H1 (cell line): Measurements from ENCODE around the gene ZNF318. TPM values are rescaled to one million over a fixed set of nuclear protein-coding genes. Genes with fewer than 3 reads are reported as not detected.

Source experiments
- CTCF ChIA-PET: fragments of 300-600 bp; sonication (Branson Sonifier 250); formaldehyde crosslinking; loops from one replicate; lab custom pipeline; 2021; ENCODE audit not compliant: partially characterized antibody; lab: Charles Lee
- POLR2A ChIA-PET: fragments of 300-600 bp; sonication (Branson Sonifier 250); formaldehyde crosslinking; loops from one replicate; lab custom pipeline; 2021; ENCODE audit warnings: inconsistent platforms; ENCODE audit not compliant: partially characterized antibody; lab: Charles Lee
- DNase-seq, 2 experiments: peaks; one replicate each; pipeline versions ENCODE4 v3.0.0 to v3.0.0-alpha.2; 2010 to 2022; ENCODE audit warnings: low spot score in 2 of 2, low read depth in 1 of 2, mixed read lengths in 1 of 2
- FAIRE-seq: peaks from 2 replicates; lab custom pipeline; 2011; peaks lifted over from hg19 to GRCh38; lab: Jason Lieb, UNC
- H2AFZ ChIP-seq: 2 replicates; pipeline ENCODE4 v1.8.1; 2012; ENCODE audit warnings: low read length, inconsistent platforms
- H2AK5ac ChIP-seq: 2 replicates; pipeline ENCODE4 v1.6.1; 2013; ENCODE audit warnings: low read depth, low read length
- H2BK120ac ChIP-seq: replicated peaks from 2 replicates; pipeline ENCODE3; 2013; ENCODE audit warnings: low read depth, low read length, inconsistent platforms
- H2BK12ac ChIP-seq: 2 replicates; pipeline ENCODE4 v1.6.1; 2013; ENCODE audit warnings: low read depth, low read length
- H2BK15ac ChIP-seq: 2 replicates; pipeline ENCODE4 v1.6.1; 2013; ENCODE audit warnings: low read length
- H2BK20ac ChIP-seq: 2 replicates; pipeline ENCODE4 v1.6.1; 2013; ENCODE audit warnings: low read length
- H2BK5ac ChIP-seq: 2 replicates; pipeline ENCODE4 v1.6.1; 2013; ENCODE audit warnings: low read depth, low read length
- H3K14ac ChIP-seq: 2 replicates; pipeline ENCODE4 v1.6.1; 2013; ENCODE audit warnings: inconsistent platforms; ENCODE audit not compliant: insufficient read length
- H3K18ac ChIP-seq: 2 replicates; pipeline ENCODE4 v1.6.1; 2013; ENCODE audit warnings: low read length; ENCODE audit errors: extremely low read depth
- H3K23ac ChIP-seq: 2 replicates; pipeline ENCODE4 v1.6.1; 2013; ENCODE audit warnings: inconsistent platforms; ENCODE audit not compliant: insufficient read length
- H3K23me2 ChIP-seq: 2 replicates; pipeline ENCODE4 v1.6.1; 2013; ENCODE audit warnings: low read depth, low read length
- H3K27ac ChIP-seq: 2 replicates; pipeline ENCODE4 v1.6.1; 2011; ENCODE audit warnings: low read depth, low read length, inconsistent platforms
- H3K27me3 ChIP-seq, 4 experiments: replicated peaks in 1 of 4; 1 replicate in 1 of 4; 2 replicates in 3 of 4; pipeline versions ENCODE4 v1.6.1 to v1.8.1; 2011 to 2013; ENCODE audit warnings: low read length in 3 of 4, mild to moderate bottlenecking in 3 of 4, inconsistent platforms in 2 of 4, mixed read lengths in 2 of 4, moderate library complexity in 1 of 4; ENCODE audit not compliant: control insufficient read depth in 3 of 4, insufficient read depth in 3 of 4; ENCODE audit errors: extremely low read depth in 1 of 4
- H3K36me3 ChIP-seq, 4 experiments: 2 replicates each; pipeline versions ENCODE4 v1.6.1 to v1.8.1; 2011 to 2013; ENCODE audit warnings: mild to moderate bottlenecking in 4 of 4, low read length in 3 of 4, moderate library complexity in 2 of 4, control low read depth in 1 of 4, inconsistent platforms in 1 of 4; ENCODE audit not compliant: insufficient read depth in 4 of 4, control insufficient read depth in 2 of 4
- H3K4ac ChIP-seq: replicated peaks from 2 replicates; pipeline ENCODE3; 2013; ENCODE audit warnings: low read length, low read depth, mixed read lengths, inconsistent platforms; ENCODE audit not compliant: insufficient read length
- H3K4me1 ChIP-seq, 4 experiments: replicated peaks in 1 of 4; 1 replicate in 1 of 4; 2 replicates in 3 of 4; pipeline versions ENCODE4 v1.6.1 to v1.8.1; 2011 to 2013; ENCODE audit warnings: low read length in 3 of 4, inconsistent platforms in 2 of 4, mixed read lengths in 1 of 4; ENCODE audit not compliant: insufficient read depth in 4 of 4, control insufficient read depth in 3 of 4
- H3K4me2 ChIP-seq, 2 experiments: 2 replicates each; pipeline versions ENCODE4 v1.6.1 to v1.8.1; 2011 to 2013; ENCODE audit warnings: low read depth in 2 of 2, low read length in 2 of 2, control low read depth in 1 of 2, inconsistent platforms in 1 of 2, mild to moderate bottlenecking in 1 of 2; ENCODE audit not compliant: insufficient read depth in 1 of 2
- H3K4me3 ChIP-seq, 4 experiments: fragments of 200-600, 300-600 bp in 1 of 4; sonication (generic), shearing (Covaris generic), sonication (Bioruptor Twin) in 1 of 4; 2 replicates each; pipeline versions ENCODE4 v1.5.1 to v1.8.1; 2011 to 2016; ENCODE audit warnings: low read length in 4 of 4, low read depth in 3 of 4, control low read depth in 2 of 4, inconsistent platforms in 2 of 4, mild to moderate bottlenecking in 2 of 4, mixed read lengths in 1 of 4, moderate library complexity in 1 of 4; ENCODE audit not compliant: insufficient read depth in 2 of 4; ENCODE audit errors: extremely low read depth in 1 of 4
- H3K56ac ChIP-seq: replicated peaks from 2 replicates; pipeline ENCODE3; 2013; ENCODE audit warnings: low read depth, mild to moderate bottlenecking, mixed read lengths, low read length, inconsistent platforms; ENCODE audit not compliant: insufficient read length
- H3K79me1 ChIP-seq: 2 replicates; pipeline ENCODE4 v1.6.1; 2013; ENCODE audit warnings: low read depth, low read length, control low read depth
- H3K79me2 ChIP-seq, 2 experiments: 2 replicates each; pipeline versions ENCODE4 v1.6.1 to v1.8.1; 2012 to 2013; ENCODE audit warnings: low read length in 2 of 2, mild to moderate bottlenecking in 2 of 2, inconsistent platforms in 1 of 2; ENCODE audit not compliant: insufficient read depth in 2 of 2, control insufficient read depth in 1 of 2
- H3K9ac ChIP-seq, 4 experiments: replicated peaks in 1 of 4; 1 replicate in 1 of 4; 2 replicates in 3 of 4; pipeline versions ENCODE4 v1.6.1 to v1.8.1; 2011 to 2013; ENCODE audit warnings: low read depth in 3 of 4, low read length in 3 of 4, control low read depth in 2 of 4, mild to moderate bottlenecking in 2 of 4, moderate library complexity in 2 of 4, inconsistent platforms in 1 of 4; ENCODE audit errors: extremely low read depth in 1 of 4
- H3K9me3 ChIP-seq, 2 experiments: 2 replicates each; pipeline versions ENCODE4 v1.6.1 to v1.8.1; 2012 to 2013; ENCODE audit warnings: mild to moderate bottlenecking in 2 of 2, moderate library complexity in 2 of 2, control low read depth in 1 of 2, inconsistent platforms in 1 of 2, low read depth in 1 of 2, low read length in 1 of 2, mixed read lengths in 1 of 2; ENCODE audit not compliant: insufficient read depth in 2 of 2
- H4K20me1 ChIP-seq, 2 experiments: replicated peaks in 1 of 2; 2 replicates each; pipeline versions ENCODE3 to v1.8.1; 2011 to 2013; ENCODE audit warnings: inconsistent platforms in 2 of 2, low read length in 2 of 2, mild to moderate bottlenecking in 1 of 2; ENCODE audit not compliant: insufficient read depth in 2 of 2, control insufficient read depth in 1 of 2
- H4K5ac ChIP-seq: 2 replicates; pipeline ENCODE4 v1.6.1; 2013; ENCODE audit warnings: low read length, low read depth, mixed read lengths, inconsistent platforms; ENCODE audit not compliant: insufficient read length
- H4K8ac ChIP-seq: 2 replicates; pipeline ENCODE4 v1.8.0; 2013; ENCODE audit warnings: mild to moderate bottlenecking, moderate library complexity, low read length, inconsistent platforms; ENCODE audit not compliant: insufficient read depth; ENCODE audit errors: extremely low read depth
- H4K91ac ChIP-seq: replicated peaks from 2 replicates; pipeline ENCODE3; 2013; ENCODE audit warnings: low read length, mixed read lengths, inconsistent platforms; ENCODE audit not compliant: insufficient read length
- EGR1 ChIP-seq: IDR thresholded peaks from 2 replicates; pipeline ENCODE4 v1.6.1; 2011; ENCODE audit warnings: low read depth, low read length, borderline replicate concordance
- FOSL1 ChIP-seq: IDR thresholded peaks from 2 replicates; pipeline ENCODE4 v1.6.1; 2011; ENCODE audit warnings: mild to moderate bottlenecking, low read depth, low read length, moderate library complexity; ENCODE audit not compliant: insufficient read depth
- MAFK ChIP-seq: IDR thresholded peaks from 2 replicates; pipeline ENCODE4 v1.6.1; 2012; ENCODE audit warnings: low read depth, mild to moderate bottlenecking, improper control_type of control experiment, low read length
- RXRA ChIP-seq: IDR thresholded peaks from 2 replicates; pipeline ENCODE4 v1.6.1; 2011; ENCODE audit warnings: low read depth, mild to moderate bottlenecking, low read length, moderate library complexity; ENCODE audit not compliant: insufficient read depth
- SP1 ChIP-seq: IDR thresholded peaks from 2 replicates; pipeline ENCODE4 v1.6.1; 2011; ENCODE audit warnings: low read depth, low read length
- WGBS, 2 experiments: shearing (Covaris generic) in 1 of 2; methylation state at CpG; one replicate each; pipeline versions ENCODE4 v1.1.6 to v1.1.7; 2013 to 2015; ENCODE audit warnings: low lambda C conversion rate in 2 of 2, mixed read lengths in 2 of 2, inconsistent platforms in 1 of 2, low coverage in 1 of 2, missing lambda C conversion rate in 1 of 2; ENCODE audit not compliant: insufficient replicate concordance in 2 of 2, insufficient coverage in 1 of 2, insufficient read length in 1 of 2; ENCODE audit errors: extremely low coverage in 1 of 2, missing lambda C conversion rate in 1 of 2; 5-methylcytosine and 5-hydroxymethylcytosine counted together
- polyA plus RNA-seq, 7 experiments: library from polyadenylated mRNA; depleted of rRNA in 3 of 7; stranded (reverse) in 5 of 7; unstranded in 2 of 7; fragments of >200 nt in 5 of 7; fragments of 200-250 nt in 2 of 7; gene quantifications; 1 replicate in 5 of 7; 2 replicates in 1 of 7; 4 replicates in 1 of 7; pipeline versions ENCODE4 v1.2.1 to v1.2.3, GENCODE V29; 2011 to 2013; ENCODE audit warnings: missing spikeins in 2 of 7, mixed read lengths in 2 of 7
- total RNA-seq: library from RNA; stranded (reverse); fragmentation: NEBNext Ultra II Directional; extraction: Animal tissue kit (Norgen Biotek cat#: 25700); gene quantifications from 2 replicates; pipeline ENCODE4 v1.2.1, GENCODE V29; 2021

ZNF318 gene
- total and polyA plus RNA-seq, 2 of the 8 experiments (the other 6 are each of a cell fraction or from before 2014, with no cell fraction given) = 10.2 to 22.1 TPM

GRCh38 chr6:43304361-43304760 is 65.1 kb downstream of the ZNF318 start:
- CTCF ChIA-PET = interaction anchor here (1.2 to 1.3 kb wide), 3 partner anchors 23 to 41 kb away, joined by 3 to 4 read pairs (median 3); no protein-coding TSS in a partner anchor
- H3K4me3 ChIP-seq = no peak overlapping the region

More at GRCh38 chr6:43304361-43304760, 65.1 kb downstream of the ZNF318 start:
- Histone ChIP-seq H4K5ac (no peak overlapping the region), H2BK15ac (no peak overlapping the region), H3K4me1 (peaks cover 7 to 15% (median 9%) of the 10 kb centered on the region in 4 experiments), H3K79me2 (no peaks in the 10 kb centered on the region), H3K4me2 (no peak overlapping the region), H2AFZ (no peak overlapping the region), H3K27me3 (0 out of 7 replicates have a peak, but pooled peaks cover 0 to 2% (median 0%) of the 10 kb centered on the region in 4 experiments), H3K56ac (no peak overlapping the region), H3K27ac (no peak overlapping the region), H3K79me1 (no peaks in the 10 kb centered on the region), H3K9me3 (no peaks in the 10 kb centered on the region), H2BK12ac (no peak overlapping the region), H3K36me3 (peaks cover 0 to 5% (median 3%) of the 10 kb centered on the region in 4 experiments; a peak in 2 of 8 replicates), H3K4ac (no peak overlapping the region), H4K8ac (no peak overlapping the region), H3K23ac (no peak overlapping the region), H4K20me1 (no peaks in the 10 kb centered on the region), H4K91ac (no peak overlapping the region), H2BK20ac (no peak overlapping the region), H3K23me2 (peaks cover 8% of the 10 kb centered on the region), H3K18ac (no peak overlapping the region), H2AK5ac (no peak overlapping the region), H3K9ac (no peak overlapping the region), H3K14ac (no peak overlapping the region), H2BK5ac (no peak overlapping the region), H2BK120ac (no peak overlapping the region)
- FAIRE-seq = no peak
- TF ChIP-seq EGR1 = no peak
- no peak for TF ChIP-seq FOSL1
- no peak for TF ChIP-seq MAFK
- no peak for TF ChIP-seq RXRA
- TF ChIP-seq SP1 = no peak
- WGBS, 2 experiments = 90% methylated on average over 3 of the region's 3 CpGs; no CpG with 5 or more reads in 1 of the 2 experiments
- POLR2A ChIA-PET = no interaction called here
- no peak for DNase-seq
